K562 (cell line): Measurements from ENCODE around the gene SLC37A2. TPM values are rescaled to one million over a fixed set of nuclear protein-coding genes. Genes with fewer than 3 reads are reported as not detected.

Source experiments
- AFF1 ChIP-seq, 2 experiments: fragments of 450-650 bp; IDR thresholded peaks; 2 replicates each; pipeline ENCODE4 v1.6.1; 2018; ENCODE audit warnings: mild to moderate bottlenecking in 2 of 2, low read depth in 1 of 2; ENCODE audit not compliant: partially characterized antibody in 2 of 2
- ATF4 ChIP-seq: fragments of 450-650 bp; formaldehyde crosslinking; IDR thresholded peaks from 2 replicates; pipeline ENCODE4 v1.4.0; 2022; ENCODE audit warnings: mild to moderate bottlenecking, moderate library complexity
- CTCF ChIP-seq, 3 experiments: IDR thresholded peaks in 2 of 3; conservative IDR thresholded peaks in 1 of 3; 2 replicates each; pipeline ENCODE4 v1.5.1; 2011 to 2012; ENCODE audit warnings: low read length in 3 of 3, mild to moderate bottlenecking in 3 of 3, control low read depth in 2 of 3, improper control_type of control experiment in 1 of 3, inconsistent platforms in 1 of 3, low read depth in 1 of 3, mixed read lengths in 1 of 3, moderate library complexity in 1 of 3; ENCODE audit not compliant: insufficient read depth in 2 of 3
- HDAC1 ChIP-seq, 2 experiments: fragments of 450-650 bp; IDR thresholded peaks; 2 replicates each; pipeline ENCODE4 v1.6.1; 2016 to 2017; ENCODE audit warnings: inconsistent platforms in 1 of 2, mild to moderate bottlenecking in 1 of 2, moderate library complexity in 1 of 2
- HES1 ChIP-seq: fragments of 450-650 bp; IDR thresholded peaks from 2 replicates; pipeline ENCODE4 v1.6.1; 2016; ENCODE audit warnings: low read depth, mild to moderate bottlenecking, moderate library complexity
- LARP7 ChIP-seq: fragments of 450-650 bp; IDR thresholded peaks from 2 replicates; pipeline ENCODE4 v1.6.1; 2016
- MCM2 ChIP-seq: fragments of 450-650 bp; IDR thresholded peaks from 2 replicates; pipeline ENCODE4 v1.6.1; 2017; ENCODE audit warnings: low read depth, mild to moderate bottlenecking
- MCM3 ChIP-seq: fragments of 450-650 bp; IDR thresholded peaks from 2 replicates; pipeline ENCODE4 v1.6.1; 2016
- MEIS2 ChIP-seq: fragments of 450-650 bp; IDR thresholded peaks from 2 replicates; pipeline ENCODE4 v1.6.1; 2014; ENCODE audit warnings: mild to moderate bottlenecking; ENCODE audit not compliant: partially characterized antibody
- NCOA6 ChIP-seq: fragments of 450-650 bp; IDR thresholded peaks from 2 replicates; pipeline ENCODE4 v1.6.1; 2017; ENCODE audit warnings: mild to moderate bottlenecking
- PHTF2 ChIP-seq: fragments of 250-450 bp; sonication (Bioruptor Pico); IDR thresholded peaks from 2 replicates; pipeline ENCODE4 v1.5.0; 2021; ENCODE audit warnings: mild to moderate bottlenecking
- RBM25 ChIP-seq: fragments of 200-400 bp; formaldehyde crosslinking; IDR thresholded peaks from 2 replicates; pipeline ENCODE4 v1.6.1; 2018; ENCODE audit warnings: low read length, low read depth, moderate library complexity; ENCODE audit not compliant: severe bottlenecking
- SLC30A9 ChIP-seq: fragments of 250-450 bp; sonication (Bioruptor Pico); IDR thresholded peaks from 2 replicates; pipeline ENCODE4 v1.8.0; 2022; ENCODE audit warnings: mild to moderate bottlenecking, moderate library complexity
- STAT5A ChIP-seq: IDR thresholded peaks from 2 replicates; pipeline ENCODE4 v1.6.1; 2012; ENCODE audit warnings: low read length, inconsistent platforms, borderline replicate concordance
- ZNF12 ChIP-seq: sonication (generic); formaldehyde crosslinking; IDR thresholded peaks from 2 replicates; pipeline ENCODE4 v1.4.0; 2020; ENCODE audit warnings: mild to moderate bottlenecking, missing genetic modification reagents
- ZNF609 ChIP-seq: sonication (generic); formaldehyde crosslinking; IDR thresholded peaks from 2 replicates; pipeline ENCODE4 v1.8.1; 2023; ENCODE audit warnings: missing genetic modification reagents, mild to moderate bottlenecking, borderline replicate concordance
- polyA plus RNA-seq, 8 experiments: library from polyadenylated mRNA; depleted of rRNA in 4 of 8; stranded (reverse) in 5 of 8; unstranded in 3 of 8; fragments of >200 nt; fragmentation: Nextera tagmentation in 2 of 8; fragmentation: Illumina TruSeq in 1 of 8; extraction: Ambion mirVana in 2 of 8; extraction: Trizol in 1 of 8; gene quantifications; 2 replicates each; pipeline versions ENCODE4 v1.2.1 to v1.2.3, GENCODE V29; 2011 to 2014; ENCODE audit warnings: inconsistent platforms in 1 of 8, missing spikeins in 1 of 8
- total RNA-seq, 7 experiments: library from RNA; depleted of rRNA in 6 of 7; stranded (reverse); fragments of >200 nt in 6 of 7; fragmentation: Illumina TruSeq in 2 of 7; extraction: Trizol in 2 of 7; gene quantifications; 2 replicates each; pipeline versions ENCODE4 v1.2.1 to v1.2.3, GENCODE V29; 2011 to 2021; ENCODE audit warnings: low replicate concordance in 1 of 7

The SLC37A2 gene
- total and polyA plus RNA-seq, 9 of the 15 experiments (the other 6 are each of a cell fraction or from before 2014, with no cell fraction given) = 0.01 to 1.2 (median 0.52) TPM

- TF ChIP-seq HES1 (no peak), STAT5A (no peak), PHTF2 (CRISPR knock-in tag) (no peak), SLC30A9 (CRISPR knock-in tag) (no peak), CTCF (IDR thresholded peaks at IDR 0.05 in 2 of 3, conservative IDR thresholded peaks at IDR 0.05 in 1 of 3; ENCODE audit: insufficient read depth in 2 of 3, low read depth in 1 of 3, low read length in 3 of 3) (peak; percentile 59 to 75 (median 73)), HDAC1 (IDR thresholded peaks at IDR 0.05) (no peak), MCM2 (no peak), ATF4 (CRISPR knock-in tag) (no peak), AFF1 (IDR thresholded peaks at IDR 0.05; ENCODE audit: low read depth in 1 of 2, partially characterized antibody in 2 of 2) (peak in 1 of 2 experiments; percentile 91), LARP7 (no peak), RBM25 (peak; percentile 37), ZNF12 (CRISPR knock-in tag) (no peak), ZNF609 (CRISPR knock-in tag) (no peak), MCM3 (no peak), MEIS2 (no peak), NCOA6 (no peak)
These were observed 61.0 kb downstream of the SLC37A2 start (continued) for GRCh38 chr11:125123947-125124617.
